Esophagus squamous epithelium (tissue), 5 donors: ENCODE results near the gene C9orf85. TPM values are rescaled to one million over a fixed set of nuclear protein-coding genes. Genes with fewer than 3 reads are reported as not detected.

Source experiments
- DNase-seq: peaks from one replicate; lab custom pipeline; 2025; lab: John Stamatoyannopoulos, UW
- H3K27ac ChIP-seq, 4 donors: fragments of 200-600 bp; sonication (generic); one replicate each; pipeline ENCODE4 v1.5.1; 2016 to 2019; ENCODE audit warnings: mild to moderate bottlenecking in 1 of 4
- H3K27me3 ChIP-seq, 4 donors: fragments of 200-600 bp; sonication (generic); 1 replicate in 3 of 4; 2 replicates in 1 of 4; pipeline versions ENCODE4 v1.5.1 to v1.6.0; 2017 to 2021; ENCODE audit warnings: antibody characterized with exemption in 1 of 4
- H3K36me3 ChIP-seq, 3 donors: fragments of 200-600 bp; sonication (generic); one replicate each; pipeline ENCODE4 v1.5.1; 2016 to 2019
- H3K4me1 ChIP-seq, 3 donors: fragments of 200-600 bp; sonication (generic); one replicate each; pipeline ENCODE4 v1.5.1; 2017 to 2019
- H3K4me3 ChIP-seq, 4 donors: fragments of 200-600 bp; sonication (generic); 1 replicate in 3 of 4; 2 replicates in 1 of 4; pipeline ENCODE4 v1.5.1; 2016 to 2019; ENCODE audit warnings: mild to moderate bottlenecking in 2 of 4, moderate library complexity in 1 of 4
- H3K9me3 ChIP-seq, 3 donors: fragments of 200-600 bp; sonication (generic); one replicate each; pipeline ENCODE4 v1.5.1; 2016 to 2019
- CTCF ChIP-seq, 6 experiments: fragments of 450-650 bp in 4 of 6; fragments of 200-600 bp in 2 of 6; sonication (generic) in 2 of 6; IDR thresholded peaks; one replicate each; pipeline ENCODE4 v1.5.1; 2016 to 2019; ENCODE audit warnings: antibody characterized with exemption in 6 of 6, mild to moderate bottlenecking in 4 of 6, moderate library complexity in 4 of 6
- POLR2A ChIP-seq, 4 donors: fragments of 450-650 bp; IDR thresholded peaks; one replicate each; pipeline ENCODE4 v1.6.1; 2017; ENCODE audit warnings: antibody characterized with exemption in 4 of 4, mild to moderate bottlenecking in 4 of 4, moderate library complexity in 3 of 4
- WGBS, 2 donors: methylation state at CpG; one replicate each; pipeline ENCODE4 v1.1.5; 2018; 5-methylcytosine and 5-hydroxymethylcytosine counted together
- intact Hi-C: fragments of 100-400 bp; cut with DNase I; formaldehyde crosslinking; loops from one replicate; pipeline ENCODE4 v1.15.0; 2022
- total RNA-seq, 4 donors: library from RNA; depleted of rRNA; stranded (reverse); fragments of >200 nt; gene quantifications; one replicate each; pipeline ENCODE4 v1.1.0, GENCODE V29; 2016
- donor health status: DM: yes; HTN: yes; CAD: no.

The C9orf85 gene
- total RNA-seq, 4 donors from 2014 or later: 9.1 to 12.8 (median 10.4) TPM

GRCh38 chr9:71876829-71877228 lies 34.6 kb upstream of the C9orf85 start:
- no peaks in the 10 kb centered on the region for H3K27me3 ChIP-seq
- H3K9me3 ChIP-seq: peaks cover 0 to 34% (median 25%) of the 10 kb centered on the region in 3 donors
- peaks cover 0 to 17% (median 0%) of the 10 kb centered on the region in 3 donors for H3K36me3 ChIP-seq
- no peak overlapping the region for H3K4me3 ChIP-seq
- H3K4me1 ChIP-seq: peaks cover 0 to 12% (median 0%) of the 10 kb centered on the region in 3 donors
- H3K27ac ChIP-seq: no peak overlapping the region
- DNase-seq: no peak
- intact Hi-C loops: no loop called here
- TF ChIP-seq CTCF (IDR thresholded peaks at IDR 0.05) (no peak), POLR2A (IDR thresholded peaks at IDR 0.05) (no peak)

- no peak overlapping the region for H3K4me3 ChIP-seq
- H3K36me3 ChIP-seq: peaks cover 0 to 26% (median 0%) of the 10 kb centered on the region in 3 donors
- peaks cover 0 to 49% (median 25%) of the 10 kb centered on the region in 3 donors for H3K9me3 ChIP-seq
- WGBS, 2 donors: 88 to 97% methylated on average over 4 of the region's 4 CpGs
- TF ChIP-seq CTCF (IDR thresholded peaks at IDR 0.05) (no peak), POLR2A (IDR thresholded peaks at IDR 0.05) (no peak)
- DNase-seq: no peak
- H3K27ac ChIP-seq: no peak overlapping the region
- H3K27me3 ChIP-seq: no peaks in the 10 kb centered on the region
- intact Hi-C loops: no loop called here
- H3K4me1 ChIP-seq: peaks cover 0 to 12% (median 0%) of the 10 kb centered on the region in 3 donors
Measured at GRCh38 chr9:71878327-71879274, 32.8 kb upstream of the C9orf85 start.

GRCh38 chr9:71879644-71880174 lies 31.7 kb upstream of the C9orf85 start:
- intact Hi-C loops: no loop called here
- H3K4me3 ChIP-seq: no peak overlapping the region
- peaks cover 0 to 56% (median 35%) of the 10 kb centered on the region in 3 donors for H3K9me3 ChIP-seq
- 94 to 95% methylated on average over 2 of the region's 2 CpGs for WGBS, 2 donors
- no peaks in the 10 kb centered on the region for H3K27me3 ChIP-seq
- no peak overlapping the region for H3K27ac ChIP-seq
- peaks cover 0 to 12% (median 0%) of the 10 kb centered on the region in 3 donors for H3K4me1 ChIP-seq
- TF ChIP-seq POLR2A (IDR thresholded peaks at IDR 0.05): no peak
- no peak for TF ChIP-seq CTCF (IDR thresholded peaks at IDR 0.05)
- no peak for DNase-seq
- peaks cover 0 to 18% (median 0%) of the 10 kb centered on the region in 3 donors for H3K36me3 ChIP-seq

GRCh38 chr9:71884005-71884404 lies 27.4 kb upstream of the C9orf85 start:
- no peak for TF ChIP-seq CTCF (IDR thresholded peaks at IDR 0.05)
- TF ChIP-seq POLR2A (IDR thresholded peaks at IDR 0.05): no peak
- no peak for DNase-seq
- Histone ChIP-seq H3K36me3 (peaks cover 0 to 10% (median 0%) of the 10 kb centered on the region in 3 donors), H3K27ac (no peak overlapping the region), H3K4me3 (no peak overlapping the region), H3K4me1 (peaks cover 0 to 14% (median 4%) of the 10 kb centered on the region in 3 donors), H3K9me3 (peaks cover 0 to 37% (median 16%) of the 10 kb centered on the region in 3 donors), H3K27me3 (no peaks in the 10 kb centered on the region)
- intact Hi-C loops: no loop called here

GRCh38 chr9:71885467-71885866 lies 26.0 kb upstream of the C9orf85 start:
- intact Hi-C loops: no loop called here
- no peak for TF ChIP-seq POLR2A (IDR thresholded peaks at IDR 0.05)
- no peak for TF ChIP-seq CTCF (IDR thresholded peaks at IDR 0.05)
- DNase-seq: no peak
- peaks cover 0 to 14% (median 4%) of the 10 kb centered on the region in 3 donors for H3K4me1 ChIP-seq
- H3K27ac ChIP-seq: no peak overlapping the region
- H3K9me3 ChIP-seq: peaks cover 0 to 27% (median 10%) of the 10 kb centered on the region in 3 donors
- H3K4me3 ChIP-seq: no peak overlapping the region
- H3K27me3 ChIP-seq: no peaks in the 10 kb centered on the region
- peaks cover 0 to 10% (median 0%) of the 10 kb centered on the region in 3 donors for H3K36me3 ChIP-seq
- 38 to 55% methylated on average over 2 of the region's 2 CpGs for WGBS, 2 donors
